ENCODE data around the gene CD274.
"Not testable (repeated sequence)": the region's sequence is repeated elsewhere in the genome, so short reads cannot be mapped to it uniquely, and the experiment has no call there.

The CD274 gene

DNA sequence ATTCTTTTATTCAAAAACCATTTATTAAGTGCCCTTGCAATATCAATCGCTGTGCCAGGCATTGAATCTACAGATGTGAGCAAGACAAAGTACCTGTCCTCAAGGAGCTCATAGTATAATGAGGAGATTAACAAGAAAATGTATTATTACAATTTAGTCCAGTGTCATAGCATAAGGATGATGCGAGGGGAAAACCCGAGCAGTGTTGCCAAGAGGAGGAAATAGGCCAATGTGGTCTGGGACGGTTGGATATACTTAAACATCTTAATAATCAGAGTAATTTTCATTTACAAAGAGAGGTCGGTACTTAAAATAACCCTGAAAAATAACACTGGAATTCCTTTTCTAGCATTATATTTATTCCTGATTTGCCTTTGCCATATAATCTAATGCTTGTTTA is 18.5 kb downstream of the CD274 start:
- H3K4me3 ChIP-seq (ENCODE audit: low read length): no peak overlapping the region
- no peak for DNase-seq (ENCODE audit: low read depth)
- TF ChIP-seq, protein P1, sequence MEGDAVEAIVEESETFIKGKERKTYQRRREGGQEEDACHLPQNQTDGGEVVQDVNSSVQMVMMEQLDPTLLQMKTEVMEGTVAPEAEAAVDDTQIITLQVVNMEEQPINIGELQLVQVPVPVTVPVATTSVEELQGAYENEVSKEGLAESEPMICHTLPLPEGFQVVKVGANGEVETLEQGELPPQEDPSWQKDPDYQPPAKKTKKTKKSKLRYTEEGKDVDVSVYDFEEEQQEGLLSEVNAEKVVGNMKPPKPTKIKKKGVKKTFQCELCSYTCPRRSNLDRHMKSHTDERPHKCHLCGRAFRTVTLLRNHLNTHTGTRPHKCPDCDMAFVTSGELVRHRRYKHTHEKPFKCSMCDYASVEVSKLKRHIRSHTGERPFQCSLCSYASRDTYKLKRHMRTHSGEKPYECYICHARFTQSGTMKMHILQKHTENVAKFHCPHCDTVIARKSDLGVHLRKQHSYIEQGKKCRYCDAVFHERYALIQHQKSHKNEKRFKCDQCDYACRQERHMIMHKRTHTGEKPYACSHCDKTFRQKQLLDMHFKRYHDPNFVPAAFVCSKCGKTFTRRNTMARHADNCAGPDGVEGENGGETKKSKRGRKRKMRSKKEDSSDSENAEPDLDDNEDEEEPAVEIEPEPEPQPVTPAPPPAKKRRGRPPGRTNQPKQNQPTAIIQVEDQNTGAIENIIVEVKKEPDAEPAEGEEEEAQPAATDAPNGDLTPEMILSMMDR (conservative IDR thresholded peaks at IDR 0.05; ENCODE audit: low read depth, low read length): no peak

DNA sequence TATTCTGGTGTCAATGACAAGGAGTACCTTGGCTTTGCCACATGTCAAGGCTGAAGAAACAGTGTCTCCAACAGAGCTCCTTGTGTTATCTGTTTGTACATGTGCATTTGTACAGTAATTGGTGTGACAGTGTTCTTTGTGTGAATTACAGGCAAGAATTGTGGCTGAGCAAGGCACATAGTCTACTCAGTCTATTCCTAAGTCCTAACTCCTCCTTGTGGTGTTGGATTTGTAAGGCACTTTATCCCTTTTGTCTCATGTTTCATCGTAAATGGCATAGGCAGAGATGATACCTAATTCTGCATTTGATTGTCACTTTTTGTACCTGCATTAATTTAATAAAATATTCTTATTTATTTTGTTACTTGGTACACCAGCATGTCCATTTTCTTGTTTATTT is 19.8 kb downstream of the CD274 start:
- DNase-seq (ENCODE audit: low read depth): no peak
- H3K4me3 ChIP-seq (ENCODE audit: low read length): no peak overlapping the region
- TF ChIP-seq, protein P1 (conservative IDR thresholded peaks at IDR 0.05; ENCODE audit: low read depth, low read length): no peak

DNA sequence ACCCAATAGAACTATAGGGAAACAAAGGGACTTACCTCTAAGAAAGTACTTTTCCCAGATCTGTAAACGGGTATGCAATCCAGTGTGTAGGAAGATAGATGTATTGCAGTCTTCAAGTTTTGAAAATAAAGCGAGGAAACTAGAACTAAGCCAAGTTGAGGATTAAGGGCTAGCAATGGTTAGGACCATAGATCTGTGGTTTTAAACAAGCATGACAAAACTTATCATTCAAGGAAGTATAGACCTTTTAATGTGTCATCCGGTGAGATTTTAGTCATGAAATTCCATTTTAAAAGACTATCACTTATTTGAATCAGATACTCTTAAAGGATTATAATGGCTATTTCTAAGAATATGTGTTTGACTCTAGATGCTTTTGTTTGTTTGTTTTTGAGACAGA is 20.5 kb downstream of the CD274 start:
- TF ChIP-seq, protein P1 (conservative IDR thresholded peaks at IDR 0.05; ENCODE audit: low read depth, low read length): no peak
- no peak for DNase-seq (ENCODE audit: low read depth)
- no peak overlapping the region for H3K4me3 ChIP-seq (ENCODE audit: low read length)

DNA sequence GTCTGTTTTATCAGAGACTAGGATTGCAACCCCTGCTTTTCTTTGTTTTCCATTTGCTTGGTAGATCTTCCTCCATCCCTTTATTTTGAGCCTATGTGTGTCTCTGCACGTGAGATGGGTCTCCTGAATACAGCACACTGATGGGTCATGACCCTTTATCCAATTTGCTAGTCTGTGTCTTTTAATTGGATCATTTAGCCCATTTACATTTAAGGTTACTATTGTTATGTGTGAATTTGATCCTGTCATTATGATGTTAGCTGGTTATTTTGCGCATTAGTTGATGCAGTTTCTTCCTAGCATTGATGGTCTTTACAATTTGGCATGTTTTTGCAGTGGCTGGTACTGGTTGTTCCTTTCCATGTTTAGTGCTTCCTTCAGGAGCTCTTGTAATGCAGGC is 25.3 kb downstream of the CD274 start:
- H3K4me3 ChIP-seq (ENCODE audit: low read length); DNase-seq (ENCODE audit: low read depth): not testable (repeated sequence)

DNA sequence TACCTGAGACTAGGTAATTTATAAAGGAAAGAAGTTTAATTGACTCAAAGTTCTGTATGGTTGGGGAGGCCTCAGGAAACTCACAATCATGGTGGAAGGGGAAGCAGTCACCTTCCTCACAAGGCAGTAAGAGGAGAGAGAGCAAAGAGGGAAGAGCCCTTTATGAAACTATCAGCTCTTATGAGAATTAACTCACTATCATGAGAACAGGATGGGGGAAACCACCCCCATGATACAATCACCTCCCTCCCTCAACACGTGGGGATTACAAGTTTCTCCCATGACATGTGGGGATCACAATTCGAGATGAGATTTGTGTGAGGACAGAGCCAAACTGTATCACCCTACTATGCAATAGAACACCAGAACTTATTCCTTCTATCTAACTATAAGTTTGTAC is 27.9 kb downstream of the CD274 start:
- TF ChIP-seq, protein P1 (conservative IDR thresholded peaks at IDR 0.05; ENCODE audit: low read depth, low read length): no peak
- no peak overlapping the region for H3K4me3 ChIP-seq (ENCODE audit: low read length)
- no peak for DNase-seq (ENCODE audit: low read depth)

DNA sequence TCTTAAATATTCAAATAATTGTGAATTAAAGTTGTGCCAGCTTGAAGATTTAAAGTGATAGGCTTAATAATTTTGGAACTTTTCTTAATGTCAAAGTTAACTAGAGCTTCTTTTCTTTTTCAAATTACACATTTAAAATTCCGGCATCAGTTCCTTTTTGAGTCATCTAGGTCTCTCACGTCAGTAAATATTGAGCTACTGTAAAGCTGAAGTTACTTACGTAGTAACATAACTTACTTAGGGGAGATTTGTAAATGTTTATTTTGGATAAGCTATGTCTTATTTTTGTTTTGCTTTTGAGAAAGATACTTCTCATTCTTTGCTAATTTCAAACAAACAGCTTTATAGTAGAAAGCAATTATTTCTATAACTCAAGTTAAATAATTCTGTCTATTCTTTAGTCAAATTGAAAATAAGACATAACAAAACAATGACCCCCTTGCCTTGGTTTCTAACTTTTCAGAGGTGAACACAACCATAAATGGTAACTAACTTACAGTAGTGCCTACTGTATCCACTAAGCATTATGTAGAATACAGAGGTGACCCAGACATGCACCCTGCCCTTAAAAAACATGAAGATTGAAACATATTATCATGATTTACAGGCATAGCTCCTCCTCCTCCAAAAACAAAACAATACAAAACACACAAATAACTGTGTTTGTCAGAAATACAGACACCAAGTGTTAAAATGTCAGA is 29.8 kb downstream of the CD274 start:
- no peak for DNase-seq (ENCODE audit: low read depth)
- no peak overlapping the region for H3K4me3 ChIP-seq (ENCODE audit: low read length)
- TF ChIP-seq, protein P1 (conservative IDR thresholded peaks at IDR 0.05; ENCODE audit: low read depth, low read length): no peak

DNA sequence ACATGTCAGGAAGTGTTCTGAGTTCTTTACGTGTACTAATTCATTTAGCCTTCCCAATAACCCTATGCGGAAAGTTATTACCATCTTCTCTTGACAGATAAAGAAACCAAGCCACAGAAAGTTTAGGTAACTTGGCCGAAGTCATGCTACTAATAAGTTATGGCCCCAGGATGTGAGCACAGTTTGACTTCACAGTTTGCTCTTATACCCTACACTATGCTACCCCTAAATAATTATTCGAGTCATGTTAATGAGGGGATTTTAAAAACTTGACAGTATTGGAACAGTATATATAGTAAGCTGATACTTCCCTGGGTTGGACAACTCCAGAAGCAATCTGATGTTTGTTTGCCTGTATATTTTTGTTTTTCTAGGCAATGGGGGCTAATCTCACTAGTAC is 30.6 kb downstream of the CD274 start:
- TF ChIP-seq, protein P1 (conservative IDR thresholded peaks at IDR 0.05; ENCODE audit: low read depth, low read length): no peak
- no peak overlapping the region for H3K4me3 ChIP-seq (ENCODE audit: low read length)
- DNase-seq (ENCODE audit: low read depth): no peak

Data from retinal pigment epithelial cell (primary cell).